ENCODE measurements around the gene PDXDC1.
"Not testable (repeated sequence)": the region's sequence is repeated elsewhere in the genome, so short reads cannot be mapped to it uniquely, and the experiment has no call there.

The PDXDC1 gene

DNA sequence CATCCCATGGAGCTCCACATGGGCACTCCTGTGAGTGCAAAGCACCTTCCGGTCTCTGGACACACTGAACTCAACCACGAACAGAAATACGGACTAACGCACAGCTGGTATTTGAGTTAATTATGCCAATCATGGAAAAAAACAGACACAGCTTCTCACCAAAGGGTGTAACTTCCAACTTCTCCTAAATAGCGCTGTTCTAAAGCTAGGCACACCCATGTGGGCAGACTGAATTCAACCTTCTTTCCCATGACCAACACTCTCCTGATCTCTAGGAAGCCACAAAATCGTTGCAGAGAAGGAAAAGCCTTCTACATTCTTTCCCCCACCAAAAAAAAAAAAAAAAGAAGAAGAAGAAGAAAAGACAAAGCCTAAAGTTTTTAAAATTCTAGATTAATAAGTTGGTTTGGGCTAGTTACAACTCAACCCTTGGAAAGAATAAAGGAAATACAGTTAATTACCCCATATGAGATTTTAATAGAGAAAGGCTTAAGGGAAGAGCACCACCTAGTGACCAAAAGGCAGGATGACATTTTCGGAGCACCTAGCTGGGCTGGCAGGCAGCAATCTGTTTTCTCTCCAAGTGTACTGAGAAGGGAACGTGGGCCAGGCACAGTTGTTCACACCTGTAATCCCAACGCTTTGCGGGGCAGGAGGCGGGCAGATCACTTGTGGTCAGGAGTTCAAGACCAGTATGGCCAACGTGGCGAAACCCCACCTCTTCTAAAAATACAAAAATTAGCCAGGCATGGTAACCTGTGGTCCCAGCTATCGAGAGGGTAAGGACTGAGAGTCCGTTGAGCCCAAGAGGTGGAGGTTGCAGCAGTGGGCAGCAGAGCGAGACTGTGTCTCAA, 97.3 kb downstream of the PDXDC1 start:
- DNase-seq, result not testable (repeated sequence)

DNA sequence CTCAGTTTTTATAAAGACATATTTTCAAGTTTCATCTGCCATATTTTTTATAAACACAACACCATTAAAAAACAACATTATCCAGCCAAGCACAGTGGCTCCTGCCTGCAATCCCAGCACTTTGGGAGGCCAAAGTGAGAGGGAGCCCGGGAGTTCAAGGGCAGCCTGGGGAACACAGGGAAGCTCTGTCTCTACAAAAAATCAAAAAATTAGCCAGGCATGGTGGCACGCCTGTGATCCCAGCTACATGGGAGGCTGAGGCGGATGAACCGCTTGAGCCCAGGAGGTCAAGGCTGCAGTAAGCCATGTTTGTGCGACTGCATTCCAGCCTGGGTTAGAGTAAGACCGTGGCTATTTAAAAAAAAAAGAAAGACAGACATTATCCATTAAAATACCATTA, 98.3 kb downstream of the PDXDC1 start:
- DNase-seq, result no peak

DNA sequence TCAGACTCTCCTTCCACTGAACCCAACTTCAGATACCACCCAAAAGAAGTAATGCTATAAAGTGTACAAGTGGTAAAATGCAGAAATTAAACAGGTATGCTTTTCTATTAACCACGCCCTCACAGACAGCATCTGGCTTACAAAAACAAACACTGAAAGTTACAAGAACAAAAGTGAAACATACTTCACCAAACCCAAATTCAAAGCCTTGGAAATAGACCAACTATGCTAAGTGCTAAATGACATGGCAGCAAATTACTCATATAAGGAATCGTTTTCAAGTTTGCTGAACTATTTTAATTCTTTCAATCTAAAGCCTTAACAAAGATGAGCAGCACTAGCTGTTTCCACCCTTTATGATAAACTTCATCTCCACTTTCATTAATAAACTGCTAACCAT, 101.3 kb downstream of the PDXDC1 start:
- DNase-seq, result not testable (repeated sequence)

DNA sequence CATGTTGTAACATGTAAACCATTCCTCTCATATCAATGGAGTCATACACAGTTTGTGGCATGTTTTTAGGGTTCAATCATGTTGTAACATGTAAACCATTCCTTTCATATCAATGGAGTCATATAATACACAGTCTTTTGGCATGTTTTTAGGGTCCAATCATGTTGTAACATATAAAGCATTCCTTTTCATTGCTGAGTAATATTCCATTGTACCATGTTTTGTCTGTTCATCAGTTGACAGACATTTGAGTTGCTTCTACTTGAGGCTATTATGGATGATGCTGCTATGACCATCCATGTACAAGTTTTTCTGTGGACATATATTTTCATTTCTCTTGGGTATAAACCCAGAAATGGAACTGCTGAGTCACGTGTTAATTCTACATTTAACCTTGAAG, 106.1 kb downstream of the PDXDC1 start:
- DNase-seq, result not testable (repeated sequence)

DNA sequence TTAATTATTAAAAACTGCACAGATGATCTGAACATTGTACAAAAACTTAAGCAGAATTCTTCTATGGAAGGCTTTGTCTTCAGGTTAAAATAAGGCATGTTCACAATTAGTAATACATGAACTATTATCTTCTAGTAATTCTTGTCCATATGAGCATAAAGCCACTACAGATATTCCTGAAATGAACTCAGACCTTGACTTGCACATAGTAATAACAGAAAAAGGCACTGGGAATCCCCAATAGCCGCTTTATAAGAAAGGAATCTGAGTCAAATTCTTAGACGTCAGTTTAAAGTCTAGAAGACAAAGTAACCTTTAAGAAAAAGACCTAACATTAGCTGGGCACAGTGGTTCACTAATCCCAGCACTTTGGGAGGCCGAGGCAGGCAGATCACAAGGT, 108.0 kb downstream of the PDXDC1 start:
- not testable (repeated sequence) for DNase-seq

DNA sequence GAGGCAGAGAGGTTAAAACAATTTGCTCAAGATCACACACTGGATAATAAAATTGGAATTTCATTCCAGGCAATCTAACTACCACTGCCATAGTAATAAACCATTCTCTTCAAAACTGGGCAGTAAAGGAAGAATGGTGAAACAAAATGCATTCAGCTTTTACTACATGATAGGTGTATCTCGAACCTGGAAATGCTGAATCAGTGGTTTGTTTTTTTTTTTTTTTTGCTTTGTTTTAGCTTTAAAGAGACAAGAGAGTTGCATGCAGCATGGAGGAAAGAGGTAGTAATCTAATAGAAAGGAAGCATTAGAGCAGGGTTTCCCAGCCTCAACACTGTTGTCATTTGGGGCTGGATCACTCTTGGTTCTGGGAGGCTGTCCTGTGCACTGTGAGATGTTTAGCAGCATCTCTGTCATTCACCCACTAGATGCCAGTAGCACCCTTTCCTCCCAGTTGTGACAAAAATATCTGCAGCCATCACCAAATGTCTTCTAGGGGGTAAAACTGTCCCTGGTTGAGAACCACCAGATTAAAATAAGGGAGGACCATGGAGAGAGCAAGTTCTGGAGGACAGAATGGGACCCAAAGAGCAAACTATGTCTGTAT, 115.9 kb downstream of the PDXDC1 start:
- not testable (repeated sequence) for DNase-seq

DNA sequence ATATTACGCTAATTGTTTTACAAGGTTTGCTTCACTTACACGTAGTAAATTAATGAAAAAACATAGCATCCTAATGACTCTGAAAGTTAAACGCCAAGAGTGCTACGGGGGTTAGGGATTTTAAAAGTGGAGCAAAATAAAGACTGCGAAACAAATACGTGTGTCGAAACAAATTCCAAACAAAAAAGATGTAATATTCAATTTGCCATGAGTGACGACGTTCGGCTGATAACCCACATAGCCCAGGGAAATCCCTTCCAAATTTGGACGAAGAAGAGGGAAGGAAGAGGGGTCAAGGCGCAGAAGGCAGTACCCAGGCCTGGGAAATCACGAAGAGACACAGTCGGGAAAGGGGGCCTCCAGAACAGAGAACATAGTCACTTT, 118.7 kb downstream of the PDXDC1 start:
- DNase-seq, result not testable (repeated sequence)

DNA sequence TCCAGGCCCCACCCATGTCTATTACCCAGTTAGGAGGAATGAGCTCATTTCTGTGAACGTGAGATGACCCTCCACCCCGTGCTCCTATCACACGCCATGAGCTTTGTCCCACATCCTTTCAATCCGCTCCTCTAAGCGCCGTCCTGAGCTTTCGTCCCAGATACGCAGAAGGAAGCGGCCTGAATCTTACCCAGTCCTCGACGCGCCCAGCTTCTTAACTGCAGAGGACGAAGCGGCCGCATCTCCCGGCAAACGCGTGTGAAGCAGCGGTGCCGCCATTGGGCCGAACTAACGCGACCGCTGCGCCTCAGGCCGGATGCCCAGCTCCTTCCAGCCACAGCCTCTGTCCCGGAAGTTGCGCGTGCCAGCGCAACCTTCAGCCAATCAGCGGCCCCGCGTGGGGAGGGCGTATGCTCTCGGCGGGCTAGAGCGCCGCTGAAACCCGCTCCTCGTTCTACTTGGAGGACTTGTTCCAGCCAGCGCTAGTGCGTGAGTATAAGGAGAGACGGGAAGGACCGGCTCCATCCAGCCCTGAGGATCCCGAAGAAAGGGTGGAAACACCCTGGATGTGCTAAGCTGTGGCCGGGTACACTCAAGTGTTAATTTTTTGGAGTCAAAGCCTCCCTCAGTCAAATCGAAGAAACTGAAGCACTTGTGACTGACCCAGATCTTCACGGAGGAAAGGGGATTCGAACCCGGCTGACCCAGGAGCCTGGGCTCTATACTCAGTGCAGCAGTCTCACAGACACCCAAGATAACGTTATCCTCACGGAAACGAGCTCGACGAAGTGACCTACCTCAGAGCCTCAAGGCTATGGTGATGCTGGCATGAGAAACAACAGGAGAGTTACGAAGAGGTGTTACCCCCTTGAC, 119.4 kb downstream of the PDXDC1 start, which contains the start of gene RRN3:
Gene RRN3, minus strand, starts transcription at position 318 of the 873 bp plus-strand sequence. Its CDS starts 39 bp downstream, at position 279.
- peak; percentile 86 to 89 for DNase-seq

DNA sequence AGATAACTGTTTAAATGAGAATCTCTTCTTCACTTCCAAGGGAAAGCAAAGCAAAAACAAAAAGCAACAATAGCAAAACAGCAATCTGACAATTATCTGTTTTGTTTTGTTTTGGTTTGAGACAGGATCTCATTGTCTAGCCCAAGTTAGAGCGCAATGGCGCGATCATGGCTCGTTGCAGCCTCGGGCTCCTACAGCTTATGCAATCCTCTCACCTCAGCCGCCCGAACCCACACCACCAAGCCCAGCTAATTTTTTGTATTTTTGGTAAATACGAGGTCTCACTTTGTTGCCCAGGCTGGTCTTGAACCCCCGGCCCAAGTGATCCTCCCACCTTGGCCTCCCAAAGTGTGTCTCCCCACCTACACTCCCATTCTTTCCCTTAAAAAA, 121.8 kb downstream of the PDXDC1 start:
- not testable (repeated sequence) for DNase-seq

DNA sequence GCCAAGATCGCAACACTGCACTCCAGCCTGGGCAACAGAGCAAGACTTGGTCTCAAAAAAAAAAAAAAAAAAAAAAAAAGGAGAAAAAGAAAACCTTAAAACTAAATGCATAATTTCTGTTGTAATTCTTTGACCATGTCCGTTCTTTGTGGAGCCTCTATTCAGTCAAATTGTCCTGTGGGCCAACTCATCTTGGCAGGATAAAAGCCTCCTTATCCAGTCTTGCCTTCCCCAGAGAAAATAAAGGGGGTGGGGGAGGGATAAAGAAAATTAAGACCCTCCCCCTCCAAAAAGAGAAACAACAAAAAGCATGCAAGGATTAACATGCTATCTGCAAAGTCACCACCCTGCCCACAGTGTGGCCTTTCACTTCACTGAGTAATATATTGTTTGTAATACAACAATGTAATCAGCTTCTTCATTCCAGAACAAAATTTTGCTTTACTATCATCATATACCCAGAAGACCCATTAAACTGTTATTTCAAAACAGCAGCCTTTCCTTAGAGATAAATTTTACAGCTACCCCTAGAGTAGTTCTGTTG, 124.6 kb downstream of the PDXDC1 start:
- not testable (repeated sequence) for DNase-seq

DNA sequence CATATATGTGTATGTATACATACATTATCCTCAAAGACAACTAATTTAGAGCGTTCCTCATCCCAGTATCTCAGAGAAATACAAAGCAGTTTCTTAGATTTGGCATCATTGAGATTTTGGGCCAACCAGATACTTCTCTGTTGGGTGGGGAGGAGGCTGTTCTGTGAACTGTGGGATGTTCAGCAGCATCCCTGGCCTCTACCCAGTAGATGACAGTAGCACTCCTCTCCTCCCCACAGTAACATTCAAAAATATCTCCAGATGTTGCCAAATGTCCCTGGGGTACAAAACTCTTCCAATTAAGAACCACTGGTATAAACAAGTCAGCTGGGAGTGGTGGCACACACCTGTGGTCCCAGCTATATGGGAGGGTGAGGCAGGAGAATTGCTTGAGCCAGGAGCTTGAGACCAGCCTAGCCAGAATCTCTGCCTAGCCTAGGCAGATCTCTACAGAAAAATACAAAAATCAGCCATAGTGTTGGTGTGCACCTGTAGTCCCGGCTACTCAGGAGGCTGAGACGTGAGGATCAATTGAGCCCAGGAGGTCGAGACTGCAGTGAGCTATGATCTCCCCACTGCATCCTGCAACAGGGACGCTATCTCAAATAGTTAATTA, 125.7 kb downstream of the PDXDC1 start:
- not testable (repeated sequence) for DNase-seq

DNA sequence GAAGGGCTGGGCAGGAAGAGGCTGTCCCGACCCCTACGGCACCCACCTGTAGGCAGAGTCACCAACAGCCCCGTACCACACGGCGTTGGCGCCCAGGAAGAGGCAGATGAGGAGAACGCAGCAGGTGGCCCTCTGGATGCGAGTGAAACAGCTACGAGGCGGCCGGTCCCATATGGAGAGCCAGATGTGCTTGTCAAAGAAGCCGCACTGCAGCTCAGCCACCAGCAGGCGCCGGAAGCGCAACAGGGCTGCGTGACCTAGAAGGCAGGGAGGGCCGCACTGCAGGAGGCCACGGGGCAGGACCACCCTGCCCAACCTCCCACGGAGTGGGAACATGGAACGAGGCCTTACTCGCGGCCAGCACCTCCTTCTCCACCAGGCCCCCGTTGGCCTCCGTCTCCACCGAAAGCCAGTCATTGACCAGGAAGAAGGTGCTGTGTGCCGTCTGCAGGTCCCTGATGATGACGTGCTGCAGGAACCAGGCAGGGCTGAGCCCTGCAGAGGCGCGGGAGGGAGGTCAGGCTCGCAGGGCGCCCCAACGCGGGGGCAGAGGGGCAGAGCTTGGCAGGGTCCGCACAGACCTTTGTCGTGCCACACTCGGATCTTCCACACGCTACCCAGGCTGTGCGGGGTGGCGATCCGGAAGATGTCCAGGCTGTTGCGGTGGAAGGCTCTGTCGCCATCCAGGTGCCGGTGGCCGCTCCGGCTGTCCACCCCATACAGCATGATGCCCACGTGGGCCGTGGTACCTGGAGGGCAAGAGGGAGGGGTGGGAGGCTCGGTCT, 153.0 kb downstream of the PDXDC1 start:
- DNase-seq, result not testable (repeated sequence)

DNA sequence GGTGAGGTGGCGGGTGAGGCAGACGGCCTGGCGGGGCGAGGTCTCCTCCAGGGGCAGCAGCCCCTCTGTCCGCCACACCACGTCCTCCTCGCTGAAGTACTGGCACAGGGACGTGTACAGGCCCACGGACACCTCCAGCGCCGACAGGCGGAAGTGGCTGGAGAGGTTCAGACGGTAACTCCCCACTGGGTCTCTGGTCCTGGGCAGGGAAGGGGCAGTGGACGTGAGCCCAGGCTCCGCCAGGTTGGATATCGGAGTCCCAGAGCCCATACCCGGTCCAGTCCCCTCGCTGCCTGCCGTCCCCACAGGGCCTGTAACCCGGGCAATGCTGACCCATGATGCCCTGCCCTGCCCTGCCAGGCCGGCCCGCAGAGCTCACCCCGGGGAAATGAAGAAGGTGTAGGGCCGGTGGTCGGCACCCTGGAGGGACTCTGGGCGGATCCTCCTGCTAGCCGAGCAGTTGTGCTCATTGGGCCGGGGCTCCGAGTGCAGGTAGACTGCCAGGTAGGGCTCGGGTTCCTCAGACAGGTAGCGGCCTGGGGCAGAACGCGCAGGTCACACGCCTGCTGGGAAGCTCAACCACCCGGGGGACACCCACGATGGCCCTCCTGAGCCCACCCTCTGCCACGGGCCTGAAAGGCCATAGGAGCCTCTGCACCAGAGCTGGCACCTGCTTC, 155.6 kb downstream of the PDXDC1 start:
- not testable (repeated sequence) for DNase-seq

DNA sequence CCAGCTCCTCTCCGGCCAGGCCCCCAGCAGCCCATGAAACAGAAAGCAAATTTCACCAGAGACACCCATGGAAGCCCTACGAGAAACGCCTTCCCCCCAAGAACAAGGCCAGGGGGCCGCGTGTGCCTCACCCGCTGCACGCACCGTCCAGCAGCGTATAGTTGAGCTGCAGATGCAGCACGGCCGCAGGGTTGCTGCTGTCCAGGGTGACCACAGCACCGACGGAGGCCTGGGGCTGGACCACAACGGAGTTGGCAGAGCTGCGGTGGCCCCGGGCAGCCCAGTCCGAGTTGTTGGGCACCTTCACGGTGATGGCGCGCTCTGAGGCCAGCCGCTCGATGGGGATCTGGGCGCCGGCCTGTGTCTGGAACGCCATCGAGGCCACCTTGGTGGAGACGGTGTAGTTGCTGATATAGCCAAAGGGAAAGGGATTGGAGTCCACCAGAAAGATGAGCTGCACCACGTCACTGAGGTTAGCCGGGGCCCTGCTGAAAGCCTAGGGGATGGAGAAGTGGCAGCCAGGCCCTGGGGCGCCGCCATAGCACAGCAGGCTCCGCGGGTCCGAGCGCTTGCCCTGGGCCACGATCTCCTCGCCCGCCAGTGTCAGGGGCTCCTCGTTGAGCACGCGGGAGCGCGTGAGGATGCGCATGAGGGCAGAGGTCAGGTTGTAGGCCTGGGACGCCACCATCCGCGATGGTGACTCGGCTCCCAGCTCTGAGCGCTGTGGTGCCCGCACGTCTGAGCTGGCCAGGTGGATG, 156.3 kb downstream of the PDXDC1 start:
- DNase-seq, result not testable (repeated sequence)

DNA sequence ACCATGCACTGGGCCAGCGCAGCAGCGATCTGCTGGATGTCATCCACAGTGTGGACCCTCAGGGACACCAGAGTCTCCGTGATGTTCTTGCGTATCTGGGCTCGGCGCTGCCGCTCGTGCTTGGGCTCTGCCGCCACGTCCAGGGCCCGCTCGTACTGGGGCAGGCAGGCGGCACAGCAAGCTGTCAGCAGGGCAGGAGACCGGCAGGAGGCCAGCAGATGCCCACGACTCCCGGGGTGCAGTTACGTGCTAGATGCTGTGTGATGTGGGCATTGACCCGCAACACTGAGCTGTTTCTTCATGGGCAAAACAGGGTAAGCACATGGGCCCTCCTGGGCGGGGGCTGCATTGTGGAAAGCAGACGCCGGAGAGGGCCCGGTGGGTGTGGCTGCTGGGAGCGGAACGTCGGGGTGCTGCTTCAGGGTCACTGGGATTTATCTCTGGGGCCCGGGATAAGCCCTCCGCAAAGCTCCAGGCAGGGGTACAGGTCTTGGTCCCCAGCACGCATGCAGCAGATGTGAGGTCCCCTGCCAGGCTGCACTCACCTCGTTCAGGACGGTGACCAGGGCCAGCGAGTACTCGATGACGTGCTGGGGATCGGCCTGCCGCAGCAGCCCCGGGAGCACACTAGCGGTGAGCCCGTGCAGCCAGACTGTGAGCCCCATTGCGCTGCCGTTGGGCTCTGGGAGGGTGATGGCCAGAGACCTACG, 158.0 kb downstream of the PDXDC1 start:
- not testable (repeated sequence) for DNase-seq

DNA sequence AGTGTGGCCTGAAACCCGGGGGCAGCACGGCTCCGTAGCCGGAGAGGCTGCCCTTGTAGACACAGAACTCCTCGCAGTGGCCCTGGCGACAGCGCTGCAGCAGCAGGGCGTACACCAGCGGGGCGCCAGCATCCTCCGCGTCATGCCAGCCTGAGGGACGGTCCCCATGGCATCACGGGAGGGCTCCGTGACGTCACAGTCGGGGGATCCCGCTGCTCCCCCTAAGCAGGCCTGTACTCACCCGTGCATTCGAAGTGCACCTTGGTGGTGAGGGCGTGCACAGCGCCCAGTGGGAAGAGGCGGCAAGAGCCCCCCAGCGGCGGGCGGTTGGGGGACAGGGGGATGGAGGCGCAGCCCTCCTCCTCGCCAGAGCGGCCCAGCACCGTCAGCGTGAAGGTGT, 158.7 kb downstream of the PDXDC1 start:
- DNase-seq, result not testable (repeated sequence)

DNA sequence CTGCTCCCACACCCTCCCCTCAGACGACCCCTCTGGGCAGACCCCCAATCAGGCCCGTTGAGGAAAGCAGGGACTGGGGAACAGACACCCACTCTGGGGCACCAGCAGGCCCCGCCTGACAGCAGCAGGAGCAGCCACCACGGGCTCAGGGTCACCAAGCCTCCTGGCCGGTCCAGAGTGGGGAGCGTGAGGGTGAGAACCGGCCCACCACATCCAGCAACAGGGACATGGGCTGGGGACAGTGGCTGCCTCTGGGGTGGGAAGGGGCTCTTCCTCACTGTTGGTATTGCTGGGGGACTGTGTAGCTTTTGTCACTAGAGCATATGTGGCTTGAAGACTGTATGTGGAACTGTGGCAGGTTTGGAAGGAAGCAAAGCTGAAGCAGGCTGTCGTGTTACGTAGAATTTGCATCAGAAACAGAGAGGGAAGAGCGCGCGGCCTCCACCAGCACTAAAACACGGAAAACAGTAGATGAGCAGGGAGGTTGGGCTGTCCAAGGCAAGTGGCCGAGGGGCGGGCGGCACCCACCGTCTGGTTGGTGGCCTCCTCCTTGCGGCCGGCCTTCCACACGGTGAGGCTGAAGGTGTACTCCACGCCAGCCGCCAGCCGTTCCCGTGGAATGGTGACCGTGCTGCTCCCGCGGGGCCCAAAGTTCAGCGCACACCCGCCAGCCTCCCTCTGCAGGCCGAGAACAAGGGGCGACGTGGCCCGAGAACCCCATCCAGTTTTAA, 160.1 kb downstream of the PDXDC1 start:
- DNase-seq, result not testable (repeated sequence)

DNA sequence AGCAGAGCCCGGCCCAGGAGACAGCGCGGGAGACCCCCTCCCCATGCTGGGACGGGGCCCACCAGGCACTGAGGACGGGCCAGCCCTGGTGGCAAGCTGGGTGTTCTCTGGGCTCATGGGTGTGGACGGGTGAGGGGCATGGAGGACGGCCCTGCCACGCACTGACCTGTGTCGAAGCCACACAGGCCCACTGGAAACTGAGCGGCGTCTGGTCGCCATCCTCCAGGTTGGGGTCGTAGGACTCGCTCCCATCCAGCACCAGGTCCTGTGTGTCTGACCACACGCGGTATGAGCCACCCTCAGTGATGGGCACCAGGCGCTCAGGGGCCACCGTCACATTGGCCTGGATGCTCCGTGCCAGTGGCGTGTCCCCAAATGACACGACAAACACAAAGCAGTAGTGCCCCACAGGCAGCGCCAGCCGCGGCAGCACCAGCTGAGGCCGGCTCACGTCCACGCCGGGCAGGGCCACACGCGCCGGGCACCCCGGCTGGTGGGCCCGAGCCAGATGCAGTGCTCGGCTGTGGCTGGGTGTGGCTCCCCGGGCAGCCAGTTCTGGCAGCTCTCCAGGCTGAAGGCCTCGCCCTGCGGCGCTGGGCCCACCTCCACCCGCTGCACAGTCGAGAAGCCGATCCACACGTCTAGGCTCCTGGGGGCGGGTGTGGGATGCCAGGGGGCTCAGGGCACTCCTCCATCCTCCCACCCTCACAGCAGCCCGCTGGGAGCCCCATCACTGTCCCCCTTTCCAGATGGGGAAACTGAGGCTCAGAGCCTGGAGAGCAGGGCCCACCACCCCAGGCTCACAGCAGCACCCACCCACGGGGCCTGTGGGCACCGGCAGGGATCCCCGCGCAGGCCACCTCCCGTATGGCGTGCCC, 160.9 kb downstream of the PDXDC1 start:
- not testable (repeated sequence) for DNase-seq

Data from CD4-positive, alpha-beta T cell treated with Interferon alpha-2 for 1 hour (primary cell).